ENCODE results near the gene WBP1. TPM values are rescaled to one million over a fixed set of nuclear protein-coding genes. Genes with fewer than 3 reads are reported as not detected.

WBP1 gene
- total RNA-seq, 1 experiment from 2014 or later, result 54.8 TPM

- Histone ChIP-seq H3K4me3 (ENCODE audit: low read depth, low read length) (peak within 1 kb of the TSS; percentile 77), H3K36me3 (ENCODE audit: control insufficient read depth, insufficient read depth, low read length) (peaks cover 1% of the 10 kb centered on the region; the same call in 1 of the 2 replicates), H3K27me3 (replicated peaks; ENCODE audit: control insufficient read depth, insufficient read depth, low read length) (no peaks in the 10 kb centered on the region), H3K9me3 (no peaks in the 10 kb centered on the region), H3K4me1 (no peaks in the 10 kb centered on the region)
- Mint-ChIP-seq H3K4me3 (ENCODE audit: unreplicated experiment) (peak within 1 kb of the TSS; percentile 96), H3K27ac (ENCODE audit: unreplicated experiment) (peak within 1 kb of the TSS; percentile 98), H3K27me3 (ENCODE audit: insufficient read depth, unreplicated experiment) (peaks cover 12% of the 10 kb centered on the region), H3K4me1 (ENCODE audit: low read depth, unreplicated experiment) (peaks cover 14% of the 10 kb centered on the region), H3K9me3 (ENCODE audit: unreplicated experiment) (no peaks in the 10 kb centered on the region), H3K36me3 (ENCODE audit: insufficient read depth, unreplicated experiment) (peaks cover 48% of the 10 kb centered on the region)
- peak; percentile 86 to 93 for DNase-seq
- ChIA-PET POLR2A (no interaction called here), CTCF (interaction anchor here (0.7 to 1.2 kb wide), 3 partner anchors 30 to 538 kb away, joined by 3 to 4 read pairs (median 3); partner anchors contain the start of gene WBP1)
- no TSS peak for BruUV-seq (replicated peaks)
- TF ChIP-seq CTCF (IDR thresholded peaks at IDR 0.05; ENCODE audit: insufficient read depth in 1 of 2, low read depth in 1 of 2, low read length in 1 of 2, severe bottlenecking in 1 of 2, unreplicated experiment in 1 of 2), result no peak
- intact Hi-C loops (cut with micrococcal nuclease; ENCODE audit: unreplicated experiment), result no loop called here
These were observed 36.9 kb upstream of the WBP1 start, which contains the start of the genes C2orf81 and WDR54 for GRCh38 chr2:74421221-74421870. TSS of gene C2orf81 (minus strand) at chr2:74421619. CDS start at chr2:74421560, 59 bp downstream. TSS of gene WDR54 (plus strand) at chr2:74421730. CDS start at chr2:74422154, 424 bp downstream.

GRCh38 chr2:74423231-74424095 lies 34.8 kb upstream of the WBP1 start:
- no peaks in the 10 kb centered on the region for H3K9me3 Mint-ChIP-seq (ENCODE audit: unreplicated experiment)
- TF ChIP-seq CTCF (IDR thresholded peaks at IDR 0.05; ENCODE audit: insufficient read depth in 1 of 2, low read depth in 1 of 2, low read length in 1 of 2, severe bottlenecking in 1 of 2, unreplicated experiment in 1 of 2), result no peak
- POLR2A ChIA-PET, result interaction anchor here (1.1 kb wide), 1 partner anchor 17 kb away, joined by 7 read pairs; no protein-coding TSS in a partner anchor
- Histone ChIP-seq H3K27me3 (replicated peaks; ENCODE audit: control insufficient read depth, insufficient read depth, low read length) (no peaks in the 10 kb centered on the region), H3K4me3 (ENCODE audit: low read depth, low read length) (no peak overlapping the region), H3K36me3 (ENCODE audit: control insufficient read depth, insufficient read depth, low read length) (peaks cover 2% of the 10 kb centered on the region), H3K4me1 (no peaks in the 10 kb centered on the region), H3K9me3 (no peaks in the 10 kb centered on the region)
- no TSS peak for BruUV-seq (replicated peaks)
- CTCF ChIA-PET, result interaction anchor here (0.5 kb wide), 1 partner anchor 34 kb away, joined by 6 read pairs; no protein-coding TSS in a partner anchor
- H3K36me3 Mint-ChIP-seq (ENCODE audit: insufficient read depth, unreplicated experiment), result peaks cover 69% of the 10 kb centered on the region
- intact Hi-C loops (cut with micrococcal nuclease; ENCODE audit: unreplicated experiment), result loop anchor here (2.0 kb wide), 2 partner anchors 17 to 31 kb away; partner anchors contain the start of genes INO80B and RTKN
- H3K27me3 Mint-ChIP-seq (ENCODE audit: insufficient read depth, unreplicated experiment), result peaks cover 8% of the 10 kb centered on the region
- DNase-seq, result no peak
- H3K4me1 Mint-ChIP-seq (ENCODE audit: low read depth, unreplicated experiment), result peaks cover 14% of the 10 kb centered on the region
- peak overlapping the region; percentile 96 for H3K4me3 Mint-ChIP-seq (ENCODE audit: unreplicated experiment)
- H3K27ac Mint-ChIP-seq (ENCODE audit: unreplicated experiment), result peak overlapping the region; percentile 98

Measured in Caco-2 (cell line).